Glutamatergic neuron (in vitro differentiated cells): ENCODE measurements around the gene L3MBTL4. TPM values are rescaled to one million over a fixed set of nuclear protein-coding genes. Genes with fewer than 3 reads are reported as not detected.

ENCODE experiments used
- DNase-seq: peaks from one replicate; pipeline ENCODE4 v3.0.0; 2022
- H3K27ac Mint-ChIP-seq: one replicate; pipeline ENCODE4 v1.8.0; 2020; ENCODE audit warnings: mild to moderate bottlenecking, mixed read lengths, inconsistent platforms; ENCODE audit not compliant: unreplicated experiment
- H3K27me3 Mint-ChIP-seq: one replicate; pipeline ENCODE4 v1.8.0; 2020; ENCODE audit warnings: mild to moderate bottlenecking, moderate library complexity, mixed read lengths, inconsistent platforms; ENCODE audit not compliant: unreplicated experiment
- H3K36me3 Mint-ChIP-seq: one replicate; pipeline ENCODE4 v1.8.0; 2020; ENCODE audit warnings: mild to moderate bottlenecking, mixed read lengths, inconsistent platforms; ENCODE audit not compliant: unreplicated experiment
- H3K4me1 Mint-ChIP-seq: one replicate; pipeline ENCODE4 v1.8.0; 2020; ENCODE audit warnings: mild to moderate bottlenecking, low read depth, mixed read lengths, inconsistent platforms; ENCODE audit not compliant: unreplicated experiment
- H3K4me3 Mint-ChIP-seq: one replicate; pipeline ENCODE4 v1.8.0; 2020; ENCODE audit warnings: mild to moderate bottlenecking, mixed read lengths, inconsistent platforms; ENCODE audit not compliant: unreplicated experiment
- H3K9me3 Mint-ChIP-seq: one replicate; pipeline ENCODE4 v1.8.0; 2020; ENCODE audit warnings: mild to moderate bottlenecking, moderate library complexity, mixed read lengths, inconsistent platforms; ENCODE audit not compliant: unreplicated experiment
- CTCF ChIP-seq: fragments of 200-600 bp; sonication (generic); IDR thresholded peaks from one replicate; pipeline ENCODE4 v1.5.0; 2021; ENCODE audit not compliant: partially characterized antibody, unreplicated experiment
- total RNA-seq: library from RNA; stranded (reverse); fragmentation: NEBNext Ultra II Directional; extraction: Animal tissue kit (Norgen Biotek cat#: 25700); gene quantifications from one replicate; pipeline ENCODE4 v1.2.1, GENCODE V29; 2021; ENCODE audit not compliant: unreplicated experiment

Gene L3MBTL4
- total RNA-seq, 1 donor from 2014 or later: 0.32 TPM

GRCh38 chr18:6406910-6407470 is 7.7 kb downstream of the L3MBTL4 start:
- DNase-seq: no peak
- Mint-ChIP-seq H3K36me3 (no peaks in the 10 kb centered on the region), H3K9me3 (no peaks in the 10 kb centered on the region), H3K27me3 (peaks cover 2% of the 10 kb centered on the region), H3K4me3 (no peak overlapping the region), H3K27ac (no peak overlapping the region), H3K4me1 (peaks cover 2% of the 10 kb centered on the region)
- TF ChIP-seq CTCF: no peak

- no peak overlapping the region for H3K27ac Mint-ChIP-seq
- no peaks in the 10 kb centered on the region for H3K36me3 Mint-ChIP-seq
- no peak for TF ChIP-seq CTCF
- H3K4me1 Mint-ChIP-seq: peaks cover 2% of the 10 kb centered on the region
- H3K9me3 Mint-ChIP-seq: no peaks in the 10 kb centered on the region
- no peak overlapping the region for H3K4me3 Mint-ChIP-seq
- H3K27me3 Mint-ChIP-seq: no peaks in the 10 kb centered on the region
- no peak for DNase-seq
These were observed 8.4 kb downstream of the L3MBTL4 start for GRCh38 chr18:6406075-6406909.

GRCh38 chr18:6405237-6406074 is 9.3 kb downstream of the L3MBTL4 start:
- H3K4me3 Mint-ChIP-seq: no peak overlapping the region
- H3K27me3 Mint-ChIP-seq: no peaks in the 10 kb centered on the region
- DNase-seq: no peak
- no peaks in the 10 kb centered on the region for H3K9me3 Mint-ChIP-seq
- TF ChIP-seq CTCF: no peak
- no peaks in the 10 kb centered on the region for H3K36me3 Mint-ChIP-seq
- no peak overlapping the region for H3K27ac Mint-ChIP-seq
- H3K4me1 Mint-ChIP-seq: peaks cover 2% of the 10 kb centered on the region

- H3K27ac Mint-ChIP-seq: no peak overlapping the region
- no peak overlapping the region for H3K4me3 Mint-ChIP-seq
- peaks cover 2% of the 10 kb centered on the region for H3K4me1 Mint-ChIP-seq
- no peak for DNase-seq
- no peaks in the 10 kb centered on the region for H3K27me3 Mint-ChIP-seq
- no peaks in the 10 kb centered on the region for H3K36me3 Mint-ChIP-seq
- H3K9me3 Mint-ChIP-seq: no peaks in the 10 kb centered on the region
- TF ChIP-seq CTCF: no peak
These were observed 9.9 kb downstream of the L3MBTL4 start for GRCh38 chr18:6404834-6405233.
